ENCODE results near the gene PFDN6.

PFDN6 gene

DNA sequence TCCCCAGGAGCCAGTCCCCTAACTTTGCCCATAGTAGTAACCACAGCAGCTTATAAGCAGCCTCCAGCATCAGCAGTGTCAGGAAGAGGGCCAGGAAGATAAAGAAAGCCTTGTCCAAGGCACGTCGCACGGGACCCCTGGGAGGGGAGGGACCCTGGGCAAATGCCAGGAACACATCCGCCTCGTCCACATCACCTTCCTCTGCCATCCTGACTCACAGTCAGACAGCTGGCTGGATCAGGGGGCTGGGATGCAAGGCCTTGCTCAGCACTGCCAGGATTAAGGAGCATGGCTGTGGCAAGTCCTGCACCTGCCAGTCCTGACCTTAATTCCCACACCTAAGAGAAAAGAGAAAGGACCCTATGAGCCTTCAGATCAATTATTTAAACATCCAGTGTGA lies 39.7 kb downstream of the PFDN6 start:
- Histone ChIP-seq H3K36me3 (ENCODE audit: insufficient read depth, low read depth, low read length) (no peaks in the 10 kb centered on the region), H3K27me3 (ENCODE audit: insufficient read depth, low read length) (no peaks in the 10 kb centered on the region), H3K4me3 (ENCODE audit: low read length) (no peak overlapping the region), H3K4me1 (ENCODE audit: insufficient read depth, low read length) (peaks cover 3% of the 10 kb centered on the region; the same call in 1 of the 2 replicates), H3K9ac (ENCODE audit: low read depth, low read length) (no peak overlapping the region), H3K9me3 (ENCODE audit: insufficient read depth, low read depth, low read length) (no peaks in the 10 kb centered on the region), H3K27ac (ENCODE audit: low read length) (no peak overlapping the region)

DNA sequence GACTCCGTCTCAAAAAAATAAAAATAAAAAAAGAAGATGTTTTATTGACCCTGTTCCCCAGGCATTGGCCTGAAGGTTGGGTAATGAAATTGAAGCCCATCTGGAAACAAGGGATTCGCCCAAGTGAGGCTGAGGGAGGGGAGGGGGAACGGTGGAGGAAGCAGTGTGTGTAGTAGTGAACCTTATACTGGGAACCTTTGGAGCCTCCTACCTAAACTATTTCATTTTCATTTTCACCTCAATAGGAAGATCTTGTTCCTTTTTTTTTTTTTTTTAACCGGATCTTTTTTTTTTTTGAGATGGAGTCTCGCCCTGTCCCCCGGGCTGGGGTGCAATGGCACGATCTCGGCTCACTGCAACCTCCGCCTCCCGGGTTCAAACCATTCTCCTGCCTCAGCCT lies 41.3 kb downstream of the PFDN6 start:
- no peak overlapping the region for H3K4me3 ChIP-seq (ENCODE audit: low read length)
- no peaks in the 10 kb centered on the region for H3K27me3 ChIP-seq (ENCODE audit: insufficient read depth, low read length)
- no peak overlapping the region for H3K9ac ChIP-seq (ENCODE audit: low read depth, low read length)
- H3K9me3 ChIP-seq (ENCODE audit: insufficient read depth, low read depth, low read length): no peaks in the 10 kb centered on the region
- H3K36me3 ChIP-seq (ENCODE audit: insufficient read depth, low read depth, low read length): no peaks in the 10 kb centered on the region
- no peak overlapping the region for H3K27ac ChIP-seq (ENCODE audit: low read length)
- no peaks in the 10 kb centered on the region for H3K4me1 ChIP-seq (ENCODE audit: insufficient read depth, low read length)

DNA sequence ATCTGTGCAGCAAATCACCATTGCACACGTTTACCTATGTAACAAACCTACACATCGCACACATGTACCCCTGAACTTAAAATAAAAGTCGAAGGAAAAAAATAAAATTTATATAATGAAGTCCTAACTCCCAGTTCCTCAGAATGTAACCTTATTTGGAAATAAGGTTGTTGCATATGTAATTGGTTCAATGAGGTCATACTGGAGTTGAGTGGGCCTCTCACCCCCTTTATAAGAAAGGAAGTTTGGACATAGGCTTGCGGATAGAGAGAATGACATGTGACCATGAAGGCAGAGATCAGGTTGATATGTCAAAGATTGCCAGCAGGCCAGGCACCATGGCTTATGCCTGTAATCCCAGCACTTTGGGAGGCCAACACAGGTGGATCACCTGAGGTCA lies 44.3 kb downstream of the PFDN6 start:
- no peaks in the 10 kb centered on the region for H3K9me3 ChIP-seq (ENCODE audit: insufficient read depth, low read depth, low read length)
- H3K4me1 ChIP-seq (ENCODE audit: insufficient read depth, low read length): no peaks in the 10 kb centered on the region
- H3K4me3 ChIP-seq (ENCODE audit: low read length): no peak overlapping the region
- no peak overlapping the region for H3K9ac ChIP-seq (ENCODE audit: low read depth, low read length)
- H3K27me3 ChIP-seq (ENCODE audit: insufficient read depth, low read length): no peaks in the 10 kb centered on the region
- no peak overlapping the region for H3K27ac ChIP-seq (ENCODE audit: low read length)
- H3K36me3 ChIP-seq (ENCODE audit: insufficient read depth, low read depth, low read length): no peaks in the 10 kb centered on the region

DNA sequence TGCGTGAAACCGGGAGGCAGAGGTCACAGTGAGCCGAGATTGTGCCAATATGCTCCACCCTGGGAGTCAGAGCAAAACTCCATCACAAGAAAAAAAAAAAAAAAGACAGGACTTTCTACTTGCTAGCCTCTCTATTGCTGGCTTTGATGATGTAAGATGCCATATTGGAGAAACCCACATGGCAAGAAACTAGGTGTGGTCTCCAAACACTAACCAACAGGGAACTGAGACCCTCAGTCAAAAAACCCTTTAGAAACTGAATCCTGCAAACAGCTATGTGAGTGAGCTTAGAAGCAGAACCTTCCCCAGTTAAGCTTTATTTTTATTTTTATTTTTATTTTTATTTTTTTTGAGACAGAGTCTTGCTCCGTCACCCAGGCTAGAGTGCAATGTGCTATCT lies 46.5 kb downstream of the PFDN6 start:
- no peak overlapping the region for H3K27ac ChIP-seq (ENCODE audit: low read length)
- no peaks in the 10 kb centered on the region for H3K9me3 ChIP-seq (ENCODE audit: insufficient read depth, low read depth, low read length)
- H3K36me3 ChIP-seq (ENCODE audit: insufficient read depth, low read depth, low read length): no peaks in the 10 kb centered on the region
- no peaks in the 10 kb centered on the region for H3K4me1 ChIP-seq (ENCODE audit: insufficient read depth, low read length)
- no peak overlapping the region for H3K9ac ChIP-seq (ENCODE audit: low read depth, low read length)
- H3K4me3 ChIP-seq (ENCODE audit: low read length): no peak overlapping the region
- H3K27me3 ChIP-seq (ENCODE audit: insufficient read depth, low read length): no peaks in the 10 kb centered on the region

DNA sequence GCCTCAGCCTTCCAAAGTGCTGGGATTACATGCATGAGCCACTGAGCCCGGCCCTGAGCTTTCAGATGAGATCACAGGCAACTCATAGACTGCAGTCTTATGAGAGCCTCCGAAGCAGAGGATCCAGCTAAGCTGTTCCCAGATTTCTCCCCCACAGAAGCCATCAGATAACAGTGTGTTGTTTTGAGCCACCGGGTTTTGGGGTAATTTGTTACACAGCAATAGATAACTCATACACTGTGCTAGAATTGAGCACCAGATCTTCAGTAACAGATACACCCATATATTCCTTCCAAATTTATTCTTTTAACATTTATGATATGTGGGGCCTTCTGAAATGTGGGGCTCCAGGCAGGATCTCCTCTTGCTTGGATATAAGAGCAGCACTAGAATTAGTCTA lies 47.1 kb downstream of the PFDN6 start:
- H3K4me3 ChIP-seq (ENCODE audit: low read length): no peak overlapping the region

DNA sequence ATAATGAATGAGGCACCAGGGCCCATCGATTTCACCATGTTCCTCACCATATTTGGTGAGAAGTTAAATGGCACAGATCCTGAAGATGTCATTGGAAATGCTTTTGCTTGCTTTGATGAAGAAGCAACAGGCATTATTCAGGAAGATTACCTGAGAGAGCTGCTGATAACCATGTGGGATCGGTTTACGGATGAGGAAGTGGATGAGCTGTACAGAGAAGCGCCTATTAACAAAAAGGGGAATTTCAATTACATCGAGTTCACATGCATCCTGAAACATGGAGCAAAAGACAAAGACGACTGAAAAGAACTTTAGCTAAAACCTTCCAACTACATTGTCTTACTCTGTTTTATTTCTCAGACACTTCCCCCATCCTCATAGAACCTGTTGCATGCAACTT lies 49.8 kb downstream of the PFDN6 start:
- no peak overlapping the region for H3K4me3 ChIP-seq (ENCODE audit: low read length)
- no peak overlapping the region for H3K9ac ChIP-seq (ENCODE audit: low read depth, low read length)
- no peaks in the 10 kb centered on the region for H3K4me1 ChIP-seq (ENCODE audit: insufficient read depth, low read length)
- no peak overlapping the region for H3K27ac ChIP-seq (ENCODE audit: low read length)
- no peaks in the 10 kb centered on the region for H3K36me3 ChIP-seq (ENCODE audit: insufficient read depth, low read depth, low read length)
- H3K27me3 ChIP-seq (ENCODE audit: insufficient read depth, low read length): no peaks in the 10 kb centered on the region
- H3K9me3 ChIP-seq (ENCODE audit: insufficient read depth, low read depth, low read length): no peaks in the 10 kb centered on the region

More for the DNA sequence above, 47.1 kb downstream of the PFDN6 start:
- H3K27me3 ChIP-seq (ENCODE audit: insufficient read depth, low read length): no peaks in the 10 kb centered on the region
- no peaks in the 10 kb centered on the region for H3K4me1 ChIP-seq (ENCODE audit: insufficient read depth, low read length)
- H3K36me3 ChIP-seq (ENCODE audit: insufficient read depth, low read depth, low read length): no peaks in the 10 kb centered on the region
- H3K9me3 ChIP-seq (ENCODE audit: insufficient read depth, low read depth, low read length): no peaks in the 10 kb centered on the region
- H3K27ac ChIP-seq (ENCODE audit: low read length): no peak overlapping the region
- no peak overlapping the region for H3K9ac ChIP-seq (ENCODE audit: low read depth, low read length)
